HUES48 (cell line): ENCODE data around the gene RBMS3.

Experiments used
- H3K27ac ChIP-seq: one replicate; pipeline ENCODE4 v1.7.0; 2013; ENCODE audit warnings: low read depth, low read length, inconsistent platforms
- H3K27me3 ChIP-seq: 2 replicates; pipeline ENCODE4 v1.6.1; 2013; ENCODE audit warnings: mild to moderate bottlenecking, low read length; ENCODE audit not compliant: control insufficient read depth, insufficient read depth
- H3K36me3 ChIP-seq: 2 replicates; pipeline ENCODE4 v1.6.1; 2013; ENCODE audit warnings: low read length; ENCODE audit not compliant: control insufficient read depth, insufficient read depth
- H3K4me1 ChIP-seq: 2 replicates; pipeline ENCODE4 v1.6.1; 2013; ENCODE audit warnings: mild to moderate bottlenecking, low read length; ENCODE audit not compliant: control insufficient read depth, insufficient read depth
- H3K4me3 ChIP-seq: 2 replicates; pipeline ENCODE4 v1.5.1; 2013; ENCODE audit warnings: mild to moderate bottlenecking, low read depth, low read length
- H3K9ac ChIP-seq: 2 replicates; pipeline ENCODE4 v1.6.1; 2013; ENCODE audit warnings: mild to moderate bottlenecking, low read depth, low read length, moderate library complexity
- H3K9me3 ChIP-seq: 2 replicates; pipeline ENCODE4 v1.6.1; 2013; ENCODE audit warnings: low read length; ENCODE audit not compliant: control insufficient read depth, insufficient read depth

RBMS3 gene

GRCh38 chr3:29759411-29760225, 478.7 kb downstream of the RBMS3 start:
- Histone ChIP-seq H3K9ac (no peak overlapping the region), H3K9me3 (no peaks in the 10 kb centered on the region), H3K27ac (no peak overlapping the region), H3K36me3 (no peaks in the 10 kb centered on the region), H3K4me3 (no peak overlapping the region), H3K27me3 (no peaks in the 10 kb centered on the region), H3K4me1 (peaks cover 25% of the 10 kb centered on the region)

GRCh38 chr3:29760226-29760685, 479.4 kb downstream of the RBMS3 start:
- H3K36me3 ChIP-seq: no peaks in the 10 kb centered on the region
- peaks cover 25% of the 10 kb centered on the region for H3K4me1 ChIP-seq
- no peaks in the 10 kb centered on the region for H3K27me3 ChIP-seq
- H3K9me3 ChIP-seq: no peaks in the 10 kb centered on the region
- no peak overlapping the region for H3K9ac ChIP-seq
- H3K27ac ChIP-seq: no peak overlapping the region
- H3K4me3 ChIP-seq: no peak overlapping the region

DNA sequence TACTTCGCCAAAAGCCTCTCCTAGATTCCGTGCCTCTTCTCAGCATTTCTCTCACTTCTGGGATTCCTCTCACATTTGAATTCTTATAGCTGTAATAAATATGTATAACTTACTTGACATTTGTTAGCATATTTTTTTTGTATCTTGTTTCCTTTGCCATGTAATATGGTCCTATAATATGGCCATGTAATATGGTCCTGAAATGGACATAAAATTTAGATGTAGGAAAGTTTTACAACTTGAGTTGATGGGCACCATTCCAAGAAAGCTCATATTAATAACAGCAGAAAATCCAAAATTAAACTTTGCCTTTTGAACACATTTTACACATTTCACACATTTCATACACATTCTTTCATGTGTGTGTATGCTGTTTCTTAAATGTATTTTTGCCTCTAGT, 480.6 kb downstream of the RBMS3 start:
- Histone ChIP-seq H3K27me3 (no peaks in the 10 kb centered on the region), H3K27ac (no peak overlapping the region), H3K4me1 (peaks cover 25% of the 10 kb centered on the region)

GRCh38 chr3:29763115-29763514, 482.2 kb downstream of the RBMS3 start:
- Histone ChIP-seq H3K27me3 (no peaks in the 10 kb centered on the region), H3K27ac (no peak overlapping the region), H3K9ac (no peak overlapping the region), H3K9me3 (no peaks in the 10 kb centered on the region), H3K4me1 (peaks cover 13% of the 10 kb centered on the region), H3K4me3 (no peak overlapping the region), H3K36me3 (no peaks in the 10 kb centered on the region)

More for the DNA sequence above, 480.6 kb downstream of the RBMS3 start:
- Histone ChIP-seq H3K9ac (no peak overlapping the region), H3K4me3 (no peak overlapping the region), H3K9me3 (no peaks in the 10 kb centered on the region), H3K36me3 (no peaks in the 10 kb centered on the region)

- peaks cover 11% of the 10 kb centered on the region for H3K4me1 ChIP-seq
These were observed 483.2 kb downstream of the RBMS3 start for GRCh38 chr3:29764041-29764440.

DNA sequence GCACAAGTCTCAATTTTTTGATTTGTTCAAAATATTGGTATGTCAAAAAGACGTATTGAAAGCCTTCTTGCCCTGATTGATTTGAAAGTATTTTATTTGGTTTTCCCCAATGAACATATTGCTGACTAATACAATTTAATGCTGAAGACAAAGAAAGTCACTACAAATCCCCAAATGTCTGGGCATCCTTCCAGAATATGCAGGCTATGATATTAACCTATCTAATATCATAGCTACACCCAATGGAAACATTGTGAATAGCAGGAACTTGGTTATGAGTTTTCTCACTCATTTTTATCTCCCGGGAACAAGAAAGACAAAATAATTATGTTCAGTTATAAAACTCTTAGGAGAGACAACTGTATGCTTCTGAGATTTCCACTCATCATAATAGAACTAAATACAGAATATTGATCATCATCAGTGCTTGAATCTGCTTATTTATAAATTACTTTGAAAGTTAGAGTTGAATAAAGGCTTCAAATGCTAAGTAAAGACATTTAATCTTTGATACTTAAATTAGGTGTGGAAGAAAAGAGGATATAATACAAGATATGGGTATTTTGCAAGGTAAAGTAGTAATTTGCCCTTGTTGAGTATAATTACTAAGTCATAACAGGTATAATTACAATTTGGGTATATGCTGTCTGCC, 483.9 kb downstream of the RBMS3 start:
- Histone ChIP-seq H3K9me3 (no peaks in the 10 kb centered on the region), H3K4me1 (peaks cover 4% of the 10 kb centered on the region; the same call in 1 of the 2 replicates), H3K36me3 (no peaks in the 10 kb centered on the region), H3K27ac (no peak overlapping the region), H3K27me3 (no peaks in the 10 kb centered on the region), H3K4me3 (no peak overlapping the region), H3K9ac (no peak overlapping the region)

More at GRCh38 chr3:29764041-29764440, 483.2 kb downstream of the RBMS3 start:
- H3K9me3 ChIP-seq: no peaks in the 10 kb centered on the region
- no peaks in the 10 kb centered on the region for H3K27me3 ChIP-seq
- H3K27ac ChIP-seq: no peak overlapping the region
- no peak overlapping the region for H3K4me3 ChIP-seq
- H3K9ac ChIP-seq: no peak overlapping the region
- no peaks in the 10 kb centered on the region for H3K36me3 ChIP-seq

DNA sequence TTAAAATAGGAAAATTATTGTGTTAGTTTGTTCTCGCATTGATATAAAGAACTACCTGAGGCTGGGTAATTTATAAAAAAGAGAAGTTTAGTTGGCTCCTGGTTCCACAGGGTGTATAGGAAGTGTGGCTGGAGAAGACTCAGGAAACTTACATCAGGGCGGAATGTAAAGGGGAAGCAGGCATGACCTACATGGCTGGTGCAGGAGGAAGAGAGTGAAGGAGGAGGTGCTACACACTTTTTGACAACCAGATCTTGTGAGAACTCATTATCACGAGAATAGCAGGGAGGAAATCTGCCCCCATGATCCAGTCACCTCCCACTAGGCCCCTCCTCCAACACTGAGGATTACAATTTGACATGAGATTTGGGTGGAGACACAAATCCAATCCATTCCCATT, 490.7 kb downstream of the RBMS3 start:
- H3K36me3 ChIP-seq: no peaks in the 10 kb centered on the region
- no peak overlapping the region for H3K9ac ChIP-seq
- H3K9me3 ChIP-seq: no peaks in the 10 kb centered on the region
- H3K4me1 ChIP-seq: peaks cover 28% of the 10 kb centered on the region
- no peaks in the 10 kb centered on the region for H3K27me3 ChIP-seq
- no peak overlapping the region for H3K4me3 ChIP-seq
- no peak overlapping the region for H3K27ac ChIP-seq

- no peak overlapping the region for H3K9ac ChIP-seq
- no peaks in the 10 kb centered on the region for H3K36me3 ChIP-seq
- no peak overlapping the region for H3K4me3 ChIP-seq
- peaks cover 28% of the 10 kb centered on the region for H3K4me1 ChIP-seq
- no peak overlapping the region for H3K27ac ChIP-seq
- H3K27me3 ChIP-seq: no peaks in the 10 kb centered on the region
- no peaks in the 10 kb centered on the region for H3K9me3 ChIP-seq
These were observed 491.6 kb downstream of the RBMS3 start for GRCh38 chr3:29772436-29772835.

DNA sequence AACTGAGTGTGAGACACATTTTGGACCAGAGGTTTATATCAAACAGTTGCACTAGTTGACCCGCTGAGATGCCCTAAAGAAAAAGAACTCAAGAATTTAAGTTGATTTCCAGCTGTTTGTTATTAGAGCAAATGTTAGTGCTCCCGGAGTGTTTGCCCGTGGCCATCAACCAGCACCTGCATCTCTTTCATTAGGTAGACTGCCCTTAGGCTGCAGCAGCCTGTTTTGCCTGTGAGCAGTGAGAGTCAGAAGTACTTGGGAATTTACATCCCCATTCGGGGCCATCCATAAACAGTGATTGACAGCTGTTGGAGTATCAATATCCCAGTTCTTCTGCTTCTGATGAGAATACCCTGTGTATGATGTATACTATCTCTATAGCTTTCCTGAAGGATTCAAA, 492.6 kb downstream of the RBMS3 start:
- Histone ChIP-seq H3K4me1 (peaks cover 28% of the 10 kb centered on the region), H3K27ac (no peak overlapping the region), H3K27me3 (no peaks in the 10 kb centered on the region), H3K4me3 (no peak overlapping the region), H3K36me3 (no peaks in the 10 kb centered on the region), H3K9me3 (no peaks in the 10 kb centered on the region), H3K9ac (no peak overlapping the region)

DNA sequence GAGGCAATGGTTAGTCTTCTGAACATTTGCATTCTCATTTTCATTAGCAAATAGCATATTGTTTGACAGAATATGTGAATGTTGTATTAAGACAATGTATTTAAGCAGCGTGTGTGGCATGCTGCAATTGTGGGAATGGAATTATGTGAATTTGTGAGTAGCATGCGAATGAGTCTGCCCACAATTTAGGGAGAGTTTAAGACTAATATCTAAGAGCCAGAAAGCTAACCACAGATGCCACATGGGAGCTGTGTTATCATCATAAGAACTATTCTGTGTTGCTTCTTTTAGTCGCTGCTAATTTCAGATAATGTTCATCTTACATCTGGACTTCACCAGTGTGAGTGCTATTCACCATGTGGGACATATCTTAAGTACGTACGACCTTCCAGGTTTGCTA, 494.5 kb downstream of the RBMS3 start:
- Histone ChIP-seq H3K27ac (no peak overlapping the region), H3K4me1 (peaks cover 28% of the 10 kb centered on the region), H3K9ac (no peak overlapping the region), H3K36me3 (no peaks in the 10 kb centered on the region), H3K9me3 (no peaks in the 10 kb centered on the region), H3K4me3 (no peak overlapping the region), H3K27me3 (no peaks in the 10 kb centered on the region)

- Histone ChIP-seq H3K4me1 (peaks cover 16% of the 10 kb centered on the region), H3K27ac (no peak overlapping the region), H3K9ac (no peak overlapping the region), H3K4me3 (no peak overlapping the region), H3K27me3 (no peaks in the 10 kb centered on the region), H3K9me3 (no peaks in the 10 kb centered on the region), H3K36me3 (no peaks in the 10 kb centered on the region)
These were observed 497.0 kb downstream of the RBMS3 start for GRCh38 chr3:29777869-29778268.
